Glomerular visceral epithelial cell (primary cell): Measurements from ENCODE around the gene HS2ST1.

Experiments
- DNase-seq: peaks from one replicate; pipeline ENCODE4 v3.0.0-alpha.2; 2016; ENCODE audit errors: extremely low spot score

The HS2ST1 gene

DNA sequence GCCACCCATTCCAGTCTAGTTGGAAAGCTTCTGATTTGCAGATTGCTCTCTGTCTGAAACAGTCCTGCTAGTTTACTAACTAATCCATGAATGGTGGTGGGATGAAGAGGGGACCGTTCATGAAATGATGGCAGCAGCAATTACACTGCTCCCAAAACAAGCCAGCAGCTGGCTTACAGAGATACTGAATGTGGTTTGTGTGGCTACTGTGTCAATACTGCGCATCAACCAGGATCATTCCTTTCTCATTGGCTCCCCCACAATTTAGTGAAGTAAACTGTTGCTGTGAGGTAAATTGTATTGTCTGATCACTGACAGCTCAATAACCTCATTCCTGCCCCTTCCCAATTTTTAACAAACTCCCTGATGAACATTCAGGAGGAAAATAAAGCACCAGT, 222.9 kb downstream of the HS2ST1 start:
- DNase-seq, result no peak

DNA sequence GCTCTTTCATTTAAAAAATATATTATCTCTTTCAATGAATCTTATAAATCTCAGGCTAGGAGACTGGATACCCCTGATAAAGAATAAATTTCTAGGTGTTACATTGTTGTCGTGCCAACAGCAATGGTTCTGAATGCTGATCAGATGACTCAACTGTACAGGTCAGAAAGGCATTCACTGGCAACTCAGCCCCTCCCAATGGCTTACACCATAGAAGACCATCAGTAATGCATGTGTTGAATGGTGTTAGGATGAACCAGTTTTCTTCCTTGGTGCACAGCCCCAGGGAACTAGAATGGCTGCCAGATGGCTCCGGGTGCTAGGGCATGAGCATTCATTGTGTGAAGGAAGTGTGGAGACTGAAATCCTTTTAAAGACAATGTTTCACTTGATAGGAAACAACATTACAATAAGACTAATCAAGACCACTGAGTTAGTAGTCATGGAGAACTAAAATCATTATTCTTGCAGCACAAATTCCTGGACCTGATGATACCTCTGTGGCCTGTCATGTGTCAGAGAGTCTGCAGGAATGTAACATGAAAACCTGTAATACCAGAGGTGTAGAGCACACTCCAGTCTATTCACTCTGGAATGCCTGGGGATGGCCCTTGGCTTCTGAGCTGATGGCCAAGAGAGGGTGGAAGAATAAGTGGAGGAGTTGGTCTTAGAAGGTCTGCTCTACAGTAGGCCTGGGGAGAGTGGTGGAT, 226.6 kb downstream of the HS2ST1 start:
- DNase-seq, result peak; percentile 61

- DNase-seq, result no peak
Observed at GRCh38 chr1:87141556-87141955, 227.1 kb downstream of the HS2ST1 start.

GRCh38 chr1:87143413-87144135, 229.1 kb downstream of the HS2ST1 start:
- DNase-seq, result no peak

DNA sequence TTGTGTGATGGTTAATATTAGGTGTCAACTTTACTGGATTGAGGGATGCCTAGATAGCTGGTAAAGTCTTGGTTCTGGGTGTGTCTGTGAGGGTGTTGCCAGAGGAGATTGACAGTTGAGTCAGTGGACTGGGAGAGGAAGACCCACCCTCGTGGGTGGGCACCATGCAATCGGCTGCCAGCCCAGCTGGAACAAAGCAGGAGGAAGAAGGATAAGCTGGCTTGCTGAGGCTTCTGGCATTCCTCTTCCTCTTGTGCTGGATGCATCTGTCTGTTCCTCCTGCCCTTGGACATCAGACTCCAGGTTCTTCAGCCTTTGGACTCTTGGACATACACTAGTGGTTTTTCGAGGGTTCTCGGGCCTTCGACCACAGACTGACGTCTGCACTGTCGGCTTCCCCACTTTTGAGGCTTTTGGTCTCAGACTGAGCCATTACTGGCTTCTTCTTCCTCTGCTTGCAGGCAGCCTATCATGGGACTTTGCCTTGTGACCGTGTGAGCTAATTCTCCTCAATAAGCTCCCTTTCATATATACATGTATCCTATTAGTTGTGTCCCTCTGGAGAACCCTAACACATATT, 230.0 kb downstream of the HS2ST1 start:
- no peak for DNase-seq

DNA sequence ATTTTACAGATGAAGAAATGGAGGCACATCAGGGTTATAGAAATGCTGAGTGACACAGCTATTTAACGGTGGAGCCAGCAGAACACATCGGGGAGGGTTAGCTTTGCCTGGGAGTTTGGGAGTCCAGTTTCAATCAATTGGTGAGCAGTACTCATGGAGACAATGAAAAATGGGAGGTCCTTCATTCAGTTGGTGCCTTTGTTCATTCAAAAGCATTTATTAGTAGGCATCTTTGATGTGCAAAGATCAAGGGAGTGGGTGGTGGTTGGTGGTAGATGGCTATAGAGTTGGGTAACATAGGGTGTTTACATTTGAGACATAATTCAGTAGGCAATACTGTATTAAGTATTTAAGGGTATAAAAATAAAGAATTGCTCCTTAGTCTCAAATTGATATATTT, 230.5 kb downstream of the HS2ST1 start:
- no peak for DNase-seq

GRCh38 chr1:87146538-87146937, 232.1 kb downstream of the HS2ST1 start:
- DNase-seq, result no peak

DNA sequence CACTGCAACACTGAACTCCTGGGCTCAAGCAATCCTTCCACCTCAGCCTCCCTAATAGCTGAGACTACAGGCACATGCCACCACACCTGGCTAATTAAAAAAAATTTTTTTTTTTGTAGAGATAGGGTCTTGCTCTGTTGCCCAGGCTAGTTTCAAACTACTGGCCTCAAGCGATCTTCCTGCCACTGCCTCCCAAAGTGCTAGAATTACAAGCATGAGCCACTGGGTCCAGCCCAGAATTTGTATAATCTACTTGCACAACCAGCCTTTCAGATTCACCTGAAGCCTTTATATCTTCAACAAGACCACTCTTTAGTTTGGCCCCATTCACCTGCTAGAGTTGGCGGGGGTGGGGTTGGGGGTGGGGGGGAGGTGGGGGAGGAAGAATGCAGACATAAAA, 232.6 kb downstream of the HS2ST1 start:
- DNase-seq, result no peak

GRCh38 chr1:87147851-87148250, 233.4 kb downstream of the HS2ST1 start:
- DNase-seq, result no peak

GRCh38 chr1:87148661-87149060, 234.2 kb downstream of the HS2ST1 start:
- DNase-seq, result no peak

DNA sequence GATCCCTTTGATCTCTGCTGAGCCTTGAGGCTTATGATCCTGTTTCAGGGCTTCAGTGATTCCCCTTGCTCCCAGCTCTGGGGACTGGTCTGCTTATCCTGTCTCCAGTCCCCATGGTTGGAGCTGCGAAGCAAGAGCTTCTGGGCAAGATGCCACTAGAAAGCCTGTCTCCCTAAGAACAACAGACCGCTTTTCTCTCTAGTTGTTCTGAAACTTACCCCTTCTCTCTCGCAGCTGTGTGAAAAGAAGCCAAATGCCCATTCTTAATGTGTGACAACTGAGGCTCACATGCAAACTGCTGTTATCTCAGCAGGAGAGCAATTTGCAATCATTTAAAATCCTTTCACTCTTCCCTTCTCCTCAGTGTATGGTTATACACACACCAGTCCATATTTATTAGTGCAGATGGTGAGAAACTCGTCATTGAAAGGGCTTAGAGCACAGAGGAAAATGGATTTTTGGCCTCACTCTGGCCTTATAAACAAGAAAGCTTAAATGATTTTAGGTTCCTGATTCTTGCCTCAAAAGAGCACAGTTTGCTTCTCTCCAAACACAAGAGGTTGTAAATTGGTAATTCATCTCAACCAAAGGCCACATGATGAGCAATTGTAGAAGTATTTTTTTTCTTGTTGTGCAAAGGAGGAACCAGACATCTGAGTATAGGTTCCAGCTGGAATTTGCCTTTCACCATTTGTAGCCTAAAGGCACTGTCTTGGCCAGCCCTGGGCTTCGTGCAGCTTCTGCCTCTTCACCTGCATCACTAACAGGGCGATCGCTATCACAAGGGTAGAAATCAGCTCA, 235.0 kb downstream of the HS2ST1 start:
- no peak for DNase-seq

DNA sequence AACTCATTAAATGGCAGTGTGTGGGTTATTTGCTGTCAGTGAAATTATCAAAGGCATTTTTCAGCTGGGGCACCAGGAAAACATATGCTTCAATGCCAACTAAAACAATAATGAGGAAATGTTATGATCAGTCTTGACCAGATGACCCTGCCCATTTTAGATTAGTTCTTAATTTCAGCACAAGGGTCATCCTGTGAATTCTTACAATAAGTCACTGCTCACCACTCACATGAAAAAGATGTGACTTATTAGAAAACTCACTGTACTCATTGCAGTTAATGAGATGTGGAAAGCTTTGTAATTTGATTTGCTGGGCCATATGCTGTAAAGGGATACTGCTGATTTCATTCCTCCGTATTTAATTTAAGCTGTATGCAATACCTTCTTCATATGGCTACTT, 235.7 kb downstream of the HS2ST1 start:
- no peak for DNase-seq

DNA sequence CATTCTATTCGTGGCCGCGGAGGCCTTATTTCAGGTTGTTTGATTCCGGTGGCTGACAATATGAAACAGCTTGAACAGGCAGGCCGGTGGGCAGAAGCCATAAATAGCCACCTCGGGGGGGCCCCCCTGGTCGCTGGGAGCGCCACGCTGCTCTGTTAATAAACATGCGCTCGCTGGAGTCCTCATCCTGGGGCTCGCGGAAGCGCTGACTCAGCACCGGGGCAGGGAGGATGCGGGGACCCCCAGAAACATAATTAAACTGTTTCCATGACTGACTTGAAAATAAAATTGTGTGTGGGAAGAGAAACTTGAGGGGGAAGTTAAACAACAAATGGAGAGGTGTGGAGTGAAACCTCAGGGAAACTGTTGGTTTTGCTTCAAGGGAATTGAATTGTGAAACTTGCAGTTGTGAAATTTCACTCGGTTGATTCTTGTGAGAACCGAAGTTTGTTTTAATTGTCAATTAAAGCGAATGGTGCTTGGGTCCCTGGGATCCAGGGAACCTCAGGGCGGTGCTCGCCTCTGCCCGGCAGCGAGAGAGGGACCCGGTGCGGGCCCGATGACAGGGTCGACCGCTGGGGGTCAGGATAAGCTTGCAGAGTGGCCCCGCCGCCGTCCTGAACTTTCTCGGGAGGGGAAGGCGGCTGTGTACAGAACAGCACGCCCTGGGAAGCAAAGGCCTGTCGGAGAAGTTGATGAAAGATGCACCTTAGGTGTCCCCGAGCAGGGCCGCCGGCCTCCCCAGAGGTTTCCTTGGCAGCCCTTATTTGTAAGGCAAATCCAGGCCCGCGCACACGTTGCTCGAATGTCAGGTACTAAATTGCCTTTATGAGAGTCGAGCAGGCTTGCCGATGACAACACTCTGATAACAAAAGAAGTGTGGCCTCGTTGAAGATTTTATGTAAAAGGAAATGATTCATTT, 237.3 kb downstream of the HS2ST1 start:
- peak; percentile 65 for DNase-seq

DNA sequence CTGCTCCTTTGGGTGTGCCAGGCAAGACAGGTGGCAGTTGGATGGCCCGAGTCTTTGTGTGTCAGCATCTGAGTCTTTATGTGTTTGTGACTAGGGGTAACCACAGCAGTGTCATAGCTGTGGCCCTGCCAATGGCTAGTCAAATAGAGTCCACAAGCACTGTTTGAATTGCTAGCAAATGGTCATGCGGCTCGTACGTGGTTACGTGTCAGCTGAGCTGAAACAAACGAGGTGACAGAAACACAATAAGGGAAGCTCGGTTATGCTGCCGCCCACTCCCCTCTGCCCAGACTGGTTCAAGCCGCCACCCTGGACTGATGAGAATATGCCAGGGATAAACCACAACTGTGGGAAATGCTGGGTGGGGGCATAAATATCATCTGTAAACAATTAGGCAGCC, 239.9 kb downstream of the HS2ST1 start:
- DNase-seq, result no peak

- DNase-seq, result no peak
Observed at GRCh38 chr1:87155170-87155569, 240.7 kb downstream of the HS2ST1 start.

GRCh38 chr1:87155648-87156047, 241.2 kb downstream of the HS2ST1 start:
- no peak for DNase-seq

- no peak for DNase-seq
Observed at GRCh38 chr1:87156124-87156523, 241.7 kb downstream of the HS2ST1 start.

- no peak for DNase-seq
Observed at GRCh38 chr1:87159378-87159915, 245.0 kb downstream of the HS2ST1 start.
